ENCODE data around the gene TTC8. TPM values are rescaled to one million over a fixed set of nuclear protein-coding genes. Genes with fewer than 3 reads are reported as not detected.

TTC8 gene
- total RNA-seq, 1 donor from 2014 or later = 10.8 TPM

DNA sequence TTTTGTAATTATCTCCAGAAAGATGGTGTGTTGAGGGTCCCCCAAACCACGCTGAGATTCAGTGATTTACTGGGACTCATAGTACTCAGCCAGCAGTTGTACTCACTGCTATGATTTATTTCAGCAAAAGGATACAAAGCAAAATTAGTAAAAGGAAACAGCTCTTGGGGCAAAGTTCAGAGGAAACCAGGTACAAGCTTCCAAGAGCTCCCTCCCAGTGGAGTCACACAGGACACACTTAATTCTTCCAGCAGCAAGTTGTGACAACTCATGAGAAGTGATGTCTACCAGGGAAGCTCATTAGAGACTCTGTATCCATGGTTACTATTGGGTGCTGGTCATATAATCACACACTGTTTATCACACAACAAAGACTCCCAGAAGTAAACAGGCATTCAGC lies 38.7 kb downstream of the TTC8 start:
- no peak for DNase-seq (ENCODE audit: low read depth)
- no peak overlapping the region for H3K4me3 ChIP-seq (ENCODE audit: low read depth, low read length)
- TF ChIP-seq, protein P1, sequence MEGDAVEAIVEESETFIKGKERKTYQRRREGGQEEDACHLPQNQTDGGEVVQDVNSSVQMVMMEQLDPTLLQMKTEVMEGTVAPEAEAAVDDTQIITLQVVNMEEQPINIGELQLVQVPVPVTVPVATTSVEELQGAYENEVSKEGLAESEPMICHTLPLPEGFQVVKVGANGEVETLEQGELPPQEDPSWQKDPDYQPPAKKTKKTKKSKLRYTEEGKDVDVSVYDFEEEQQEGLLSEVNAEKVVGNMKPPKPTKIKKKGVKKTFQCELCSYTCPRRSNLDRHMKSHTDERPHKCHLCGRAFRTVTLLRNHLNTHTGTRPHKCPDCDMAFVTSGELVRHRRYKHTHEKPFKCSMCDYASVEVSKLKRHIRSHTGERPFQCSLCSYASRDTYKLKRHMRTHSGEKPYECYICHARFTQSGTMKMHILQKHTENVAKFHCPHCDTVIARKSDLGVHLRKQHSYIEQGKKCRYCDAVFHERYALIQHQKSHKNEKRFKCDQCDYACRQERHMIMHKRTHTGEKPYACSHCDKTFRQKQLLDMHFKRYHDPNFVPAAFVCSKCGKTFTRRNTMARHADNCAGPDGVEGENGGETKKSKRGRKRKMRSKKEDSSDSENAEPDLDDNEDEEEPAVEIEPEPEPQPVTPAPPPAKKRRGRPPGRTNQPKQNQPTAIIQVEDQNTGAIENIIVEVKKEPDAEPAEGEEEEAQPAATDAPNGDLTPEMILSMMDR (conservative IDR thresholded peaks at IDR 0.05; ENCODE audit: low read depth, low read length) = no peak

DNA sequence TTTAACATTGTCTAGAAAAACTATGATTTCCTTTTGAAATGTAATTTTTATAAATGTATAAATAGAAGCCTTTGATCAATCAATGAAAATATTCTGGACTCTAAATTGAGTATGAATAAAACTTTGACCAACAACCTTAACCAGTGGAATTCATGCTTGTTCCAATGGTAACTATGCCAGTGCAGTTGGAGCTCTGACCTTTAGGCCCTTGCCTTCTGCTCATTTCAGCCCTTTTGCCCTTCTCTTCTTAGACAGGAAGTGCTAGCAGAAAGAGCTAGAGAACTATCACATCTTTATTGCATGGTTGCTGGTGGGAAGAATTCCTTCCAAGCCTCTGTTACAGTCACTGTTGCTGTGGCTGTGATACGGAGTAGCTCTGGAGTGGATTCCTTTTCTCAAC lies 39.7 kb downstream of the TTC8 start:
- DNase-seq (ENCODE audit: low read depth) = no peak
- TF ChIP-seq, protein P1 (conservative IDR thresholded peaks at IDR 0.05; ENCODE audit: low read depth, low read length) = no peak
- H3K4me3 ChIP-seq (ENCODE audit: low read depth, low read length) = no peak overlapping the region

GRCh38 chr14:88866305-88866704 lies 41.9 kb downstream of the TTC8 start:
- H3K4me3 ChIP-seq (ENCODE audit: low read depth, low read length) = no peak overlapping the region
- DNase-seq (ENCODE audit: low read depth) = no peak
- TF ChIP-seq, protein P1 (conservative IDR thresholded peaks at IDR 0.05; ENCODE audit: low read depth, low read length) = no peak

GRCh38 chr14:88868558-88869159 lies 44.2 kb downstream of the TTC8 start:
- H3K4me3 ChIP-seq (ENCODE audit: low read depth, low read length) = no peak overlapping the region
- DNase-seq (ENCODE audit: low read depth) = no peak
- TF ChIP-seq, protein P1 (conservative IDR thresholded peaks at IDR 0.05; ENCODE audit: low read depth, low read length) = peak; percentile 65

GRCh38 chr14:88870777-88871176 lies 46.3 kb downstream of the TTC8 start:
- H3K4me3 ChIP-seq (ENCODE audit: low read depth, low read length) = no peak overlapping the region
- TF ChIP-seq, protein P1 (conservative IDR thresholded peaks at IDR 0.05; ENCODE audit: low read depth, low read length) = no peak
- no peak for DNase-seq (ENCODE audit: low read depth)

DNA sequence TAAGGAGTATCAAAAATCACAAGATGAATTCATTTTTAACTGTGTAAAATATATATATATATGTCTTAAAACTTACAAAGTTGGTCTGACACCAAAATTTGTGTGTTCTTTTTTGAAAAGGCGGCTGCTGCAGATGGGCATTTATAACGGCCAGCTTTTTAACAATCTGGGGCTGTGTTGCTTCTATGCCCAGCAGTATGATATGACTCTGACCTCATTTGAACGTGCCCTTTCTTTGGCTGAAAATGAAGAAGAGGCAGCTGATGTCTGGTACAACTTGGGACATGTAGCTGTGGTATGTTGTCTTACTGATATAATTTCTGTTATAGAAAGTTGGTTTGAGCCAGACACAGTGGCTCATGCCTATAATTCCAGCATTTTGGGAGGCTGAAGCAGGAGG lies 47.0 kb downstream of the TTC8 start:
- no peak for DNase-seq (ENCODE audit: low read depth)
- H3K4me3 ChIP-seq (ENCODE audit: low read depth, low read length) = no peak overlapping the region
- TF ChIP-seq, protein P1 (conservative IDR thresholded peaks at IDR 0.05; ENCODE audit: low read depth, low read length) = no peak

DNA sequence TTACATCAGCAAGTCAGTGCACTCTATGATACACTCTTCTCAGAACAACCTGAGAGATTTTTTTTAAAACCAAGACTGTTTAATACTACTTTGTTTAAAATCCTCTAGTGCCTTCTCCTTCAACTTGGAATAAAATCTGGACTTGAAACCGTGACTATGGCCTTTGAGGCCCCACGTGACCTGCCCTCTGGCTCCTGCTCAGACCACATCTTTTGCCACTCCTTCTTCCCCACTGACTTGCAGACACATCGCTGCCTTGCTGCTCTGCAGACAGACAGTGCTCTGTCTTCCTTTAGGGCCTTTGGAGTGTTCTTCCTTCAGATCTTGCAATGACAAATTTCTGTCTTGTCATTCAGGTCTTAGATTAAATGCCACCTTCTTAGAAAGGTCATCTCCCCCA lies 48.5 kb downstream of the TTC8 start:
- no peak overlapping the region for H3K4me3 ChIP-seq (ENCODE audit: low read depth, low read length)
- TF ChIP-seq, protein P1 (conservative IDR thresholded peaks at IDR 0.05; ENCODE audit: low read depth, low read length) = no peak
- DNase-seq (ENCODE audit: low read depth) = no peak
